H1 (cell line): ENCODE data around the gene ASAP2.

Experiments used
- ATF2 ChIP-seq: IDR thresholded peaks from 2 replicates; pipeline ENCODE4 v1.6.1; 2012; ENCODE audit warnings: low read length, inconsistent platforms
- CHD2 ChIP-seq: IDR thresholded peaks from 2 replicates; pipeline ENCODE4 v1.6.1; 2012; ENCODE audit warnings: low read length, improper control_type of control experiment
- CTCF ChIP-seq, 3 experiments: IDR thresholded peaks; 1 replicate in 2 of 3; 2 replicates in 1 of 3; pipeline versions ENCODE4 v1.5.1 to v1.6.1; 2011; ENCODE audit warnings: low read length in 3 of 3, mild to moderate bottlenecking in 3 of 3, inconsistent platforms in 2 of 3, low read depth in 1 of 3, moderate library complexity in 1 of 3; ENCODE audit not compliant: insufficient read depth in 1 of 3; ENCODE audit errors: control extremely low read depth in 1 of 3
- EP300 ChIP-seq, 2 experiments: IDR thresholded peaks; 1 replicate in 1 of 2; 2 replicates in 1 of 2; pipeline ENCODE4 v1.6.1; 2011 to 2012; ENCODE audit warnings: low read depth in 2 of 2, low read length in 2 of 2, mild to moderate bottlenecking in 2 of 2, borderline replicate concordance in 1 of 2, inconsistent platforms in 1 of 2, moderate library complexity in 1 of 2
- GTF2F1 ChIP-seq: IDR thresholded peaks from 2 replicates; pipeline ENCODE4 v1.6.1; 2012; ENCODE audit warnings: low read depth, low read length, improper control_type of control experiment, borderline replicate concordance
- MAX ChIP-seq: IDR thresholded peaks from 2 replicates; pipeline ENCODE4 v1.6.1; 2012; ENCODE audit warnings: inconsistent platforms
- POLR2A ChIP-seq, 2 experiments: IDR thresholded peaks; 1 replicate in 1 of 2; 2 replicates in 1 of 2; pipeline ENCODE4 v1.6.1; 2011; ENCODE audit warnings: low read depth in 2 of 2, low read length in 2 of 2, mild to moderate bottlenecking in 2 of 2; ENCODE audit errors: control extremely low read depth in 1 of 2
- POLR2AphosphoS5 ChIP-seq: IDR thresholded peaks from 2 replicates; pipeline ENCODE4 v1.6.1; 2011; ENCODE audit warnings: low read depth, low read length
- RFX5 ChIP-seq: IDR thresholded peaks from 2 replicates; pipeline ENCODE4 v1.6.1; 2011; ENCODE audit warnings: low read depth, low read length, improper control_type of control experiment, borderline replicate concordance
- SRF ChIP-seq: IDR thresholded peaks from 2 replicates; pipeline ENCODE4 v1.6.1; 2011; ENCODE audit warnings: mild to moderate bottlenecking, low read depth, low read length, moderate library complexity

GRCh38 chr2:9247786-9248185, 41.2 kb downstream of the ASAP2 start:
- TF ChIP-seq EP300 (IDR thresholded peaks at IDR 0.05; ENCODE audit: borderline replicate concordance in 1 of 2, low read depth in 2 of 2, low read length in 2 of 2) (no peak), CTCF (IDR thresholded peaks at IDR 0.05; ENCODE audit: control extremely low read depth in 1 of 3, insufficient read depth in 1 of 3, low read depth in 1 of 3, low read length in 3 of 3) (no peak), MAX (no peak), GTF2F1 (no peak), POLR2A (IDR thresholded peaks at IDR 0.05; ENCODE audit: control extremely low read depth in 1 of 2, low read depth in 2 of 2, low read length in 2 of 2) (no peak), SRF (no peak), ATF2 (no peak), RFX5 (no peak), CHD2 (no peak), POLR2AphosphoS5 (no peak)
